Activated CD4-positive, alpha-beta T cell treated with anti-CD3 and anti-CD28 coated beads, Interleukin-2, amount 10 ng/mL, durations not matched to agents 24 days and 14 days (primary cell): ENCODE results near the gene ANKRD16. TPM values are rescaled to one million over a fixed set of nuclear protein-coding genes. Genes with fewer than 3 reads are reported as not detected.
"Not testable (repeated sequence)": the region's sequence is repeated elsewhere in the genome, so short reads cannot be mapped to it uniquely, and the experiment has no call there.

Experiments
- DNase-seq: peaks from one replicate; pipeline ENCODE4 v3.0.0; 2022
- H3K27ac Mint-ChIP-seq: one replicate; pipeline ENCODE4 v1.8.0; 2022; ENCODE audit warnings: mild to moderate bottlenecking, mixed read lengths
- H3K27me3 Mint-ChIP-seq: one replicate; pipeline ENCODE4 v1.8.0; 2022; ENCODE audit warnings: mixed read lengths
- H3K36me3 Mint-ChIP-seq: one replicate; pipeline ENCODE4 v1.8.0; 2022; ENCODE audit warnings: low read depth, mild to moderate bottlenecking, mixed read lengths
- H3K4me1 Mint-ChIP-seq: one replicate; pipeline ENCODE4 v1.8.0; 2021; ENCODE audit warnings: mixed read lengths
- H3K4me3 Mint-ChIP-seq: one replicate; pipeline ENCODE4 v1.8.0; 2022; ENCODE audit warnings: mild to moderate bottlenecking, moderate library complexity, mixed read lengths
- H3K9me3 Mint-ChIP-seq: one replicate; pipeline ENCODE4 v1.8.0; 2021; ENCODE audit warnings: mixed read lengths
- intact Hi-C: fragments of 100-400 bp; cut with micrococcal nuclease; formaldehyde crosslinking; loops from one replicate; pipeline ENCODE4 v1.15.1; 2023
- total RNA-seq: library from RNA; stranded (reverse); gene quantifications from 2 replicates; pipeline ENCODE4 v1.2.3, GENCODE V29; 2022

ANKRD16 gene
- total RNA-seq, 1 donor from 2014 or later: 12.2 TPM

DNA sequence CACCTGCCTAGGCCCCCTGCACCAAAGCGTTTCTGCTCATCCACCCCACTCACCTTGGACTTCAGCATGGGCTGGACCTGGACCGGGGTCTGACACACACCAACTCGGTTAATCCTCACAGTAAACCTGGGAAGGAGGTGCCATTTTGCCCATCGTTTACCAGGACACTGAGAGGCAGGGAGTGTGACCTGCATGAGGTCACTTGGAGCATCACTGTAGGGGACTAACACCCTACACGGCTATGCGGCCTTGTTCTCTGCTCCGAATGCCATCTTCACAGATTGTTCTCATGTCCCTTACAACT, 33.0 kb downstream of the ANKRD16 start:
- DNase-seq: no peak
- Mint-ChIP-seq H3K36me3 (no peaks in the 10 kb centered on the region), H3K4me3 (no peak overlapping the region), H3K9me3 (no peaks in the 10 kb centered on the region), H3K27ac (no peak overlapping the region), H3K27me3 (peaks cover 2% of the 10 kb centered on the region), H3K4me1 (peaks cover 4% of the 10 kb centered on the region)
- intact Hi-C loops: no loop called here

DNA sequence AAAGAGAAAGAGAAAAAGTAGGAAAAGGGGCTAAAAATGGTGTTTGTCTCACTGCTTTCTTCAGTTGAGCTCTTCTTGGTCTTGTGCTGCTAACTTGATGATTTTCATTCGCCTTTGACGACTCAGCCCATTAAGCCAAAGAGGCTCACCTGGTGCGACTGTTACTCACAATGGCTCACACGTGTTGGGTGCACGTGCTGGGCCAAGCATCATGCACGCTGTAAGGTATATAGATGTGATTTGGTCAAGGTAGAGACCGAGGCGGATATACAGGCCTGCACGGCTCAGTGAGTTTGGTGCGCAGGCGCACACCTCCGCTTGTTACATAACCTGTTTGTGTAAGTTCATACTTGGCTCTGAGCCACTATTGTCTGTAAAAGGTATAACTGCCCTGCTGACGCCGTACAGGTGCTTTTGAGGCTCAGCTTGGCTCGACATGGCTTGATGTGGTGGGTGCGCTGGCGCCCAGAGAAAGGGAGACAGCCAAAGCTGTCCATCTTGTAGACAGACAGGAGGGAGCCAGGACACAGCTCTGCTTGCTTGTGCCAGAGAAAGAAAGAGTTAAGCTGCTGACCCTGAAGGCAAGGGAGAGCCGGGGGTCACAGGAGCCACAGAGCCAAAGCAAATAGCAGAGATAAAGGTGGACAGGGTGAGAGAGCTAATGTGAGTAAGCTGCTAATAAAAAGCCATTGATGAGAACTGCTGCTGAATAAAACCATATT, 33.6 kb downstream of the ANKRD16 start:
- intact Hi-C loops: no loop called here
- H3K27me3 Mint-ChIP-seq: peaks cover 2% of the 10 kb centered on the region
- no peaks in the 10 kb centered on the region for H3K9me3 Mint-ChIP-seq
- peaks cover 4% of the 10 kb centered on the region for H3K4me1 Mint-ChIP-seq
- no peaks in the 10 kb centered on the region for H3K36me3 Mint-ChIP-seq
- H3K4me3 Mint-ChIP-seq: no peak overlapping the region
- DNase-seq: no peak
- H3K27ac Mint-ChIP-seq: no peak overlapping the region

DNA sequence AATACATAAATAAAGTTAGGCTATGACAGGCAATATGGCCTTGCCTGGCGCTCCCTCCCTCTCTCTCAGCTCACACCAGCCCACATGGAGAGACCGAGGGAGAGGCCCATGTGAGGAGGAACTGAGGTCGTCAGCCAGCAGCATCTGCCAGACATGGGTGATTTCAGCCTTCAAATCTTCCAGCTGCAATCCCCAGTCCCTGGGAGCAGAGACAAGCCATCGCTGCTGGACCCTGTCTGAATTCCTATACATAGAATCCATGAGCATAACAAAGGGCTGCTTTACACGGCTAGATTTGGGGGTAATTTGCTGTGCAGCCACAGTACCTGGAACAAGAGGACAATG, 35.6 kb downstream of the ANKRD16 start:
- H3K36me3 Mint-ChIP-seq: no peaks in the 10 kb centered on the region
- H3K27ac Mint-ChIP-seq: no peak overlapping the region
- no peaks in the 10 kb centered on the region for H3K9me3 Mint-ChIP-seq
- intact Hi-C loops: no loop called here
- H3K4me1 Mint-ChIP-seq: peaks cover 4% of the 10 kb centered on the region
- peaks cover 2% of the 10 kb centered on the region for H3K27me3 Mint-ChIP-seq
- no peak for DNase-seq
- no peak overlapping the region for H3K4me3 Mint-ChIP-seq

DNA sequence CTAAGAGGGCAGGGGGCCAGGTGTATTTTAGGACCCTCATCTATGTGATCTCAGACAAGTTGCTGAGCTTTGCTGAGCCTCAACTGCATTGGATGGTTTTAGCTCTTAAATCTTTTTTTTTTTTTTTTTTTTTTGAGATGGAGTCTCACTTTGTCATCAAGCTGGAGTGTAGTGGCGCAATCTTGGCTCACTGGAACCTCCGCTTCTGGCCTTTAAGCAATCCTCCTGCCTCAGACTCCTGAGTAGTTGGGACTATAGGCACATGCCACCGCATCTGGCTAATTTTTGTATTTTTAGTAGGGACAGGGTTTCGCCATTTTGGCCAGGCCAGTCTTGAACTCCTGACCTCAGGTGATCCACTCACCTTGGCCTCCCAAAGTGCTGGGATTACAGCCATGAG, 43.0 kb downstream of the ANKRD16 start:
- H3K4me3 Mint-ChIP-seq, H3K36me3 Mint-ChIP-seq, H3K9me3 Mint-ChIP-seq, H3K27me3 Mint-ChIP-seq, intact Hi-C loops, DNase-seq: not testable (repeated sequence)
- Mint-ChIP-seq H3K4me1 (peaks cover 20% of the 10 kb centered on the region), H3K27ac (peak overlapping the region; percentile 96)

DNA sequence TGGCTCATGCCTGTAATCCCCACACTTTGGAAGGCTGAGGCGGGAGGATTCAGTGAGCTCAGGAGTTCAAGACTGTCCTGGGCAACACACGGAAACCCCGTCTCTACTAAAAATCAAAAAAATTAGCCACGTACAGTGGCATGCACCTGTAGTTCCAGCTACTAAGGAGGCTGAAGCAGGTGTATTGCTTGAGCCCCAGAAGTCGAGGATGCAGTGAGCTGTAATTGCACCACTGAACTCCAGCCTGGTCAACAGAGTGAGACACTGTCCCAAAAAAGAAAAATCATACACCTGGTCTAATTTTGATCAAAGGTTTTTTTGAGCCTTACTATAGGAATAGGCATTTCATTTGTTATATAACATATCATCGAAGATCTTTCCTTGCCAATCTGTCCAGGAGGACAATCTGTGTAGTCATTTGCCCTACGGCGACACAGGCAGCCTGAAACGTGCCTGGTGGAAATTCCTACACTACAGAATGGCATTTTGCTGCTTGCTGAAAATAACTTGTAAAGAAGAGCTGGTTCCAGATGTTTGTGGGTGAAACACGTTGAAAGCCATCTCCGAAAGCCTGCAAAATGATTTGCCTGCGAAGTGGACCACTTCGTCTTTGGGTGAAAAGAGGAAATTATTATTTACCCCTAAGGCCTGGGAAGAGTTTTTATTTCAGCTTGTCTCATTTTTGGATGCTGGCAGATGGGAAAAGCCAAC, 45.2 kb downstream of the ANKRD16 start:
- H3K27me3 Mint-ChIP-seq: no peaks in the 10 kb centered on the region
- peak overlapping the region; percentile 67 for H3K27ac Mint-ChIP-seq
- peak overlapping the region; percentile 4 for H3K4me3 Mint-ChIP-seq
- H3K9me3 Mint-ChIP-seq: no peaks in the 10 kb centered on the region
- H3K4me1 Mint-ChIP-seq: peaks cover 20% of the 10 kb centered on the region
- H3K36me3 Mint-ChIP-seq: peaks cover 2% of the 10 kb centered on the region
- intact Hi-C loops: loop anchor here (1.0 kb wide), 2 partner anchors 24 to 30 kb away; no protein-coding TSS in a partner anchor
- no peak for DNase-seq

DNA sequence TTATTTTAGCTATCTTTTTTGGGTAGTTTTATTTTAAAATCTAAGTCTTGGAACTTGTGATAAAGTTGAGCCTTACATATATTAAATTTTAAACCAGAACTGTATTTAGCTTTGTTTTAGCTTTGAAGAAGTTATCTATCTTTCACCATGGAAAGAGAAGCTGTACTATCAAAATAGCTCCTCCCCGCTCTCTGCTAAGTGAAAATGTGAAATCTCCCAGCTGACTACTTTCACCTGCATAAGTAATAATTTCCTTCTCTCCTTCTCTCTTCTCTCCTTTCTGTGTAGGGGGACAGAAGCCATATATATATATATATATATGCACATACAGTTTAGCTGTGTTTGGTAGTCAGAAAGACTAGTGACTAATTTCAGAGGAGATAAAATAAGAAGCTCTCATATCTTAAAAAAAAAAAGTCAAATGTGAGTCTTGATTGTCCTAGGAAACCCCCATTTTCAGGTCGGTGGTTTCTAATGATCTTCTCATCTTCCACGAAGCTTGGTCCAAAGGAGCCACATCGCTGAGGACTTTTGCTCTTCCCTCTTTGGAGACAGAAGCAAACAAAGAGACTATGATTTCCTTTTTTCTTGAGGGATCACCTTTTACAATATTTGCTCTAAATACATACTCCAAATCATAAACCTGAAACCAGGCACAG, 45.9 kb downstream of the ANKRD16 start:
- H3K27ac Mint-ChIP-seq: peak overlapping the region; percentile 67
- intact Hi-C loops: loop anchor here (1.0 kb wide), 2 partner anchors 24 to 30 kb away; no protein-coding TSS in a partner anchor

DNA sequence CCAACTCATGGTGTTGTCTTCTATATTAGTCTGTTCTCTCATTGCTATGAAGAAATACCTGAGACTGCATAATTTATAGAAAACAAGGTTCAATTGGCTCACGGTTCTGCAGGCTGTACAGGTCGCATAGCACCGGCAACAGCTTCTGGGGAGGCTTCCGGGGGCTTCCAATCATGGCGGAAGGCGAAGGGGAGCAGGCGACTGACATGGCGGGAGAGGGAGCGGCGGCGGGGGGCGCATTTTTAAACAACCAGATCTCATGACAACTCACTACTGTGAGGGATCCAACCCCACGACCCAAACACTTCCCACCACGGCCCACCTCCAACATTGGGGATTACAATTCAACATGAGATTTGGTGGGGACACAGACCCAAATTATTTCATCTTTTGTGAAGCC, 47.7 kb downstream of the ANKRD16 start:
- no peak for DNase-seq
- no peaks in the 10 kb centered on the region for H3K9me3 Mint-ChIP-seq

More for the DNA sequence above, 45.9 kb downstream of the ANKRD16 start:
- H3K4me1 Mint-ChIP-seq: peaks cover 20% of the 10 kb centered on the region
- H3K4me3 Mint-ChIP-seq: peak overlapping the region; percentile 4
- H3K27me3 Mint-ChIP-seq: no peaks in the 10 kb centered on the region
- DNase-seq: no peak
- no peaks in the 10 kb centered on the region for H3K9me3 Mint-ChIP-seq
- H3K36me3 Mint-ChIP-seq: peaks cover 2% of the 10 kb centered on the region

DNA sequence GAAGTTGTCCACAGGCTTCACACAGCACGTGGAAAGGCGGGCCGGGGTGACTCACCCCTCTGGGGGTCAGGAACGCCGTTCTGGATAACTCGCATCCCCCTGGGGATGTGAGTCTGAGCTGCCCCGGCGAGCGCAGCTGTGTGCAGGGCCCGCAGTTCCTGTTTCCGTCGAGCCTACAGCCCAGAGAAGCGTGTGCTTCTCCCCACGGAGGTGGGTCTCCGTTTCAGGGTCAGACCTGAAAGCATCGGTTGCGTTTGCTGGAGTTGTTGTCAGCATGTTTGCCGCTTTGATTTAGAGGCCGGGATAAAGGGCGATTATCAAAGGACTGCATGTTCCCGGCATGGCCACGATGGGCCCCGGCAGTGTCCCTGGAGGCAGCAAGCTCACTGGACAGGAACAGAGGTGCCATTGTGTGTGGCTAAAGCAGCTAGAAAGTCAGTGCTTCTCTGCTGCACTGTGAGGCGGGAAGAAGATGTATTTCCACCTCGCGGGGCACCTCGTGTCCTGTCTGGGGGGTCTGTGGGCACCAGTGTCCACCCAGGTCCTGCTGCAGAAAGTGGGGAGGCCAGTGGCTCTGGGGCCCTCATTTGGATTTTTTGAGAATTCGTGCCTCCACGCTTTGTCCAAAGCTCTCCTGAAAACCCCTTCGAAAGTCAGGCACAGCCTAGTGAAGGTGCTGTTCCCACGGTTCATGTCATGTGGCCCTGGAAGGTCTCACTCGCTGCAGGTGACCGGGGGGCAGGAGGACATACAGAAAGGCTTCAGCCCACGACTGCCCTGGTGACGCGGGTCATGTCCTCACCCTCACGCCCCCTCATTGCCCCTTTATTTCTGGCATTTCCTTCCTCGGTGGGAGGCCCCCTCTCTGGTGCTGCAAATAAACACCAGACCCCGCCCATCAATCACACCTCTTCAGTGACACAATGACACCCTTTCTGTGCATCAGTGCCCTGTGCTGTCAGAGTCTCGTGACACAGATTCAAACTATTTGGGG, 49.1 kb downstream of the ANKRD16 start:
- Mint-ChIP-seq H3K9me3 (no peaks in the 10 kb centered on the region), H3K36me3 (no peaks in the 10 kb centered on the region), H3K27me3 (no peaks in the 10 kb centered on the region), H3K27ac (no peak overlapping the region), H3K4me3 (no peak overlapping the region), H3K4me1 (peaks cover 11% of the 10 kb centered on the region)
- intact Hi-C loops: no loop called here
- no peak for DNase-seq

More for the DNA sequence above, 47.7 kb downstream of the ANKRD16 start:
- no peak overlapping the region for H3K27ac Mint-ChIP-seq
- intact Hi-C loops: no loop called here
- H3K27me3 Mint-ChIP-seq: no peaks in the 10 kb centered on the region
- H3K4me3 Mint-ChIP-seq: no peak overlapping the region
- peaks cover 2% of the 10 kb centered on the region for H3K36me3 Mint-ChIP-seq
- peaks cover 20% of the 10 kb centered on the region for H3K4me1 Mint-ChIP-seq

DNA sequence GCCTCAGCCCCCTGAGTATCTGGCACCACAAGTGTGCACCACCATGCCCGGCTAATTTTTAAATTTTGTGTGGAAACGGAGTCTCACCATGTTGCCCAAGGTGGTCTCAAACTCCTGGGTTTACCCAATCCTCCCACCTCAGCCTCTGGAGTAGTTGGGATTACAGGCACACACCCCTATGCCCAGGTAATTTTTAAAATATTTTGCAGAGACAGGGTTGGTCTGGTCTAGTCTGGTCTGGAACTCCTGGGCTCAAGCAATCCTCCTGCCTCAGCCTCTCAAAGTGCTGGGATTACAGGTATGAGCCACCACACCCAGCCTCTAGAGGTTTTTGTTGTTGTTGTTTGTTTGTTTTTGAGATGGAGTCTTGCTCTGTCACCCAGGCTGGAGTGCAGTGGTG, 53.5 kb downstream of the ANKRD16 start:
- H3K4me1 Mint-ChIP-seq, H3K36me3 Mint-ChIP-seq, H3K27ac Mint-ChIP-seq, intact Hi-C loops, H3K4me3 Mint-ChIP-seq, H3K27me3 Mint-ChIP-seq, DNase-seq, H3K9me3 Mint-ChIP-seq: not testable (repeated sequence)

DNA sequence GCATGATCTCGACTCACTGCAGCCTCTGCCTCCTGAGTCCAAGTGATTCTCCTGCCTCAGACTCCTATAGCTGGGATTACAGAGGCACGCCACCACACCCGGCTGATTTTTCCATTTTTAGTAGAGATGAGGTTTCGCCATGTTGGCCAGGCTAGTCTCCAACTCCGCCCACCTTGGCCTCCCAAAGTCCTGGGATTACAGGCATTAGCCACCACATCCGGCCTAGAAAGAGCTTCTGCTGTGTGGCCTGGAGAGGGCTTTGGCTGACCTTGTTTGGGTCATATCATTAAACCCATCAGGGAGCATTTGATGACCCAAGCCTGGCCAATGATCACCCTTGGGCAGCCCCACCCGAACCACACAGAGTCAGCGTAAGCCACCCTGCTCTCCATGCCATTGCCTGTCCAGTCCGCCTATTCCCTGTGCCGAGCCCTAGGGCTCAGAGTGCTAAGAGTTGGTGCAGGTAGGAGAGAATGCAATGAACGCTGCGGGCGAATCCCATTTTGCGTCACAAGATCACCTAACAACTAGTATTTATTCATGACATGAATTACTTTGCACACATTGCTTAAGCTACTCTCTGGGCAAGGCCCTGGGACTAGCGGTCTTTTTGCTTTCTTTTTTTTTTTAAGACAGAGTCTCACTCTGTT, 54.1 kb downstream of the ANKRD16 start:
- no peak for DNase-seq
- H3K9me3 Mint-ChIP-seq: no peaks in the 10 kb centered on the region
- intact Hi-C loops: no loop called here
- H3K27me3 Mint-ChIP-seq: no peaks in the 10 kb centered on the region
- no peak overlapping the region for H3K4me3 Mint-ChIP-seq
- no peak overlapping the region for H3K27ac Mint-ChIP-seq
- no peaks in the 10 kb centered on the region for H3K36me3 Mint-ChIP-seq
- no peaks in the 10 kb centered on the region for H3K4me1 Mint-ChIP-seq

DNA sequence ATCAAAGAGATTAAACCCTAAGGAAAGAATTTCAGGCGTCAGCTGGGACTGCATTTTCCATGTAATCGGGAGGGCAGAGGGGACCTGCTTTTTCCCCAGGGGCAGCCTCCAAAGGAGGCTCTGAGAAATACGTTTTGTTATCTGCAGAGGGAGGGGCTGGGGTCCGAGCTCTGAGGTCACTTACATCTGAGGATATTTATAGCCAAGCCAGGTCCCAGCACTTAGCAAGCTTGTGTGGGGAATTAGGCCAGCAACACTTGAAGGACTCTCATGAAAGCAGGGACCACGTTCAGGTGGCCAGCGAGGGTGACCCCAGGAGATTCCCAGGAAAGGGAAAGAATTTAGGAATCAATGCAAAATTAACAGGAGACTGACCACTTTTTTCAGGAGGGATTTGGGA, 55.9 kb downstream of the ANKRD16 start:
- H3K36me3 Mint-ChIP-seq: no peaks in the 10 kb centered on the region
- intact Hi-C loops: no loop called here
- no peak overlapping the region for H3K27ac Mint-ChIP-seq
- no peak for DNase-seq
- H3K4me3 Mint-ChIP-seq: no peak overlapping the region
- no peaks in the 10 kb centered on the region for H3K9me3 Mint-ChIP-seq
- no peaks in the 10 kb centered on the region for H3K27me3 Mint-ChIP-seq
- no peaks in the 10 kb centered on the region for H3K4me1 Mint-ChIP-seq

DNA sequence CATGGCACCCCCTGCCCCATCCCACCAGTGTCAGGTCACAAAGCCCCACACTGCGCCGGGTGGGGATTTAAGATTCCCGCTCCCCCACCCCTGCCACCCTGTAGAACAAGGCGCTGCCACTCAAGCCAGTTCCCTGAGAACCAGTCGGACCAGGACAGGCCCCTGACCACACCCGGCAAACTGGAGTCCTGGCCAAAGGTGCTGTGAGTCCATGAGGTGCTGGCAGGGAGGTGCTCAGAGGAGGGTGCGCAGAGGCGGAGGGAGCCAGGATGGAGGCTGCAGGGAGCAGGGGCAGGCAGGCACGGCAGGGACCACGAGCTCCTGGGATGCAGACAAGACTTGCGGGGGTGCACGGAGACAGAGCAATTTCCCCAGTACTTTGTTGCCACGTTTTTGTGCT, 56.7 kb downstream of the ANKRD16 start:
- no peak for DNase-seq
- Mint-ChIP-seq H3K27ac (no peak overlapping the region), H3K4me3 (no peak overlapping the region), H3K27me3 (no peaks in the 10 kb centered on the region), H3K36me3 (no peaks in the 10 kb centered on the region), H3K9me3 (no peaks in the 10 kb centered on the region), H3K4me1 (no peaks in the 10 kb centered on the region)
- intact Hi-C loops: no loop called here

DNA sequence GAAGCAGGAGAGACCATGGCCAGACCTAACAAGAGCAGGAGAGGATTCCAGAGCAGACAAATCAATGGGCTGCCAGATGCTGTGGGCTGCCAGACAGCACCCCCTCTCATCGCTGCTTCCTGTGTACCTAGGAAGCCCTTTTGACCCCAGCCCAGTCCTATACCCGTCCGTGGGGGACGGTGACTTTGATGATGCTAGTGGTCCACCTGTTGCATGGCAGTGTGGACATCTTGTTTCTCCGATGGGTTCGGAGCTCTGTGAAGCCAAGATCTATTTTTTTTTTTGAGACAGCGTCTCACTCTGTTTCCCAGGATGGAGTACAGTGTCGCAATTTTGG, 58.3 kb downstream of the ANKRD16 start:
- Mint-ChIP-seq H3K36me3 (no peaks in the 10 kb centered on the region), H3K4me3 (no peak overlapping the region), H3K4me1 (no peaks in the 10 kb centered on the region), H3K27me3 (no peaks in the 10 kb centered on the region), H3K9me3 (no peaks in the 10 kb centered on the region), H3K27ac (no peak overlapping the region)
- no peak for DNase-seq
- intact Hi-C loops: no loop called here
